ENCODE results near the gene PTPRN2. TPM values are rescaled to one million over a fixed set of nuclear protein-coding genes. Genes with fewer than 3 reads are reported as not detected.

Gene PTPRN2
- total RNA-seq, 1 donor from 2014 or later = 15.4 TPM

- Mint-ChIP-seq H3K9me3 (peaks cover 16% of the 10 kb centered on the region), H3K4me3 (no peak overlapping the region), H3K36me3 (peaks cover 4% of the 10 kb centered on the region), H3K4me1 (ENCODE audit: unreplicated experiment) (peaks cover 4% of the 10 kb centered on the region), H3K27me3 (peaks cover 26% of the 10 kb centered on the region), H3K27ac (no peak overlapping the region)
- TF ChIP-seq, protein P1, sequence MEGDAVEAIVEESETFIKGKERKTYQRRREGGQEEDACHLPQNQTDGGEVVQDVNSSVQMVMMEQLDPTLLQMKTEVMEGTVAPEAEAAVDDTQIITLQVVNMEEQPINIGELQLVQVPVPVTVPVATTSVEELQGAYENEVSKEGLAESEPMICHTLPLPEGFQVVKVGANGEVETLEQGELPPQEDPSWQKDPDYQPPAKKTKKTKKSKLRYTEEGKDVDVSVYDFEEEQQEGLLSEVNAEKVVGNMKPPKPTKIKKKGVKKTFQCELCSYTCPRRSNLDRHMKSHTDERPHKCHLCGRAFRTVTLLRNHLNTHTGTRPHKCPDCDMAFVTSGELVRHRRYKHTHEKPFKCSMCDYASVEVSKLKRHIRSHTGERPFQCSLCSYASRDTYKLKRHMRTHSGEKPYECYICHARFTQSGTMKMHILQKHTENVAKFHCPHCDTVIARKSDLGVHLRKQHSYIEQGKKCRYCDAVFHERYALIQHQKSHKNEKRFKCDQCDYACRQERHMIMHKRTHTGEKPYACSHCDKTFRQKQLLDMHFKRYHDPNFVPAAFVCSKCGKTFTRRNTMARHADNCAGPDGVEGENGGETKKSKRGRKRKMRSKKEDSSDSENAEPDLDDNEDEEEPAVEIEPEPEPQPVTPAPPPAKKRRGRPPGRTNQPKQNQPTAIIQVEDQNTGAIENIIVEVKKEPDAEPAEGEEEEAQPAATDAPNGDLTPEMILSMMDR (conservative IDR thresholded peaks at IDR 0.05) = no peak
- no peak for DNase-seq (ENCODE audit: extremely low spot score, unreplicated experiment)
These were observed 820.0 kb downstream of the PTPRN2 start for GRCh38 chr7:157767506-157768197.

DNA sequence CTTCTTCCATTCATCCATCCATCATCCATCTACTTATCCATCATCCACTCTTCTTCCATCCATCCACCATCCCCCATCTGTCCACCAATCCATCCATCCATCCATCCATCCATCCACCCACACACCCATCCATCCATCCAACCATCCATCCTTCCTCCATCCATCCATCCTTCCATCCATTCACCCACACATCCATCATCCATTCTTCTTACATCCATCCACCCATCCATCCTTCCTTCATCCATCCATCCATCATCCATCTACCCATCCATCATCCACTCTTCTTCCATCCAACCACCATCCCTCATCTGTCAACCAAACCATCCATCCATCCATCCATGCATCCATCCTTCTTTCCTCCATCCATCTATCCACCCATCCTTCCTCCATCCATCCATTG lies 821.5 kb downstream of the PTPRN2 start:
- TF ChIP-seq, protein P1 (conservative IDR thresholded peaks at IDR 0.05) = no peak
- Mint-ChIP-seq H3K4me1 (ENCODE audit: unreplicated experiment) (peaks cover 4% of the 10 kb centered on the region), H3K27ac (no peak overlapping the region), H3K4me3 (no peak overlapping the region), H3K27me3 (peaks cover 19% of the 10 kb centered on the region), H3K9me3 (peaks cover 8% of the 10 kb centered on the region), H3K36me3 (no peaks in the 10 kb centered on the region)
- no peak for DNase-seq (ENCODE audit: extremely low spot score, unreplicated experiment)

DNA sequence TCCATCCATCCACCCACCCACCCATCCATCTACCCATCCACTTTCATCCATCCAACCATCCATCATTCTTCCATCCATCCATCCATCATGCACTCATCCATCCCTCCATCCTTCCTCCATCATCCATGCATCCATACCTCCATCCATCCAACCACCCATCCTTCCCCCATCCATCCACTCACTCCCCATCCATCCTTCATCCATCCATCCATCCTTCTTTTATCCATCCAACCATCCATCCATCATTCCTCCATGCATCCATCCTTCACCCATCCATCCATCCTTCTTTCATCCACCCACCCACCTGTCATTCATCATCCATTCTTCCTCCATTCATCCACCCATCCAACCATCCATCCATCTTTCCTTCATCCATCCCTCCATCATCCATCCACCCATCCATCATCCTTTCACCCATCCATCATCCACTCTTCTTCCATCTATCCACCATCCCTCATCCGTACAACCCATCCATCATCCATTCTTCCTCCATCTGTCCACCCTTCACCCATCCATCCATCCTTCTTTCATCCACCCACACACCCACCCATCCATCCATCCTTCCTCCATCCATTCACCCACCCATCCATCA lies 822.6 kb downstream of the PTPRN2 start:
- Mint-ChIP-seq H3K4me3 (no peak overlapping the region), H3K27ac (no peak overlapping the region), H3K4me1 (ENCODE audit: unreplicated experiment) (peaks cover 4% of the 10 kb centered on the region), H3K27me3 (peaks cover 19% of the 10 kb centered on the region), H3K36me3 (no peaks in the 10 kb centered on the region), H3K9me3 (peaks cover 8% of the 10 kb centered on the region)
- TF ChIP-seq, protein P1 (conservative IDR thresholded peaks at IDR 0.05) = no peak
- DNase-seq (ENCODE audit: extremely low spot score, unreplicated experiment) = no peak

- Mint-ChIP-seq H3K4me1 (ENCODE audit: unreplicated experiment) (peaks cover 4% of the 10 kb centered on the region), H3K27me3 (peaks cover 18% of the 10 kb centered on the region), H3K36me3 (no peaks in the 10 kb centered on the region), H3K27ac (no peak overlapping the region), H3K4me3 (no peak overlapping the region), H3K9me3 (peaks cover 8% of the 10 kb centered on the region)
- TF ChIP-seq, protein P1 (conservative IDR thresholded peaks at IDR 0.05) = no peak
- DNase-seq (ENCODE audit: extremely low spot score, unreplicated experiment) = no peak
These were observed 823.4 kb downstream of the PTPRN2 start for GRCh38 chr7:157764193-157764592.

DNA sequence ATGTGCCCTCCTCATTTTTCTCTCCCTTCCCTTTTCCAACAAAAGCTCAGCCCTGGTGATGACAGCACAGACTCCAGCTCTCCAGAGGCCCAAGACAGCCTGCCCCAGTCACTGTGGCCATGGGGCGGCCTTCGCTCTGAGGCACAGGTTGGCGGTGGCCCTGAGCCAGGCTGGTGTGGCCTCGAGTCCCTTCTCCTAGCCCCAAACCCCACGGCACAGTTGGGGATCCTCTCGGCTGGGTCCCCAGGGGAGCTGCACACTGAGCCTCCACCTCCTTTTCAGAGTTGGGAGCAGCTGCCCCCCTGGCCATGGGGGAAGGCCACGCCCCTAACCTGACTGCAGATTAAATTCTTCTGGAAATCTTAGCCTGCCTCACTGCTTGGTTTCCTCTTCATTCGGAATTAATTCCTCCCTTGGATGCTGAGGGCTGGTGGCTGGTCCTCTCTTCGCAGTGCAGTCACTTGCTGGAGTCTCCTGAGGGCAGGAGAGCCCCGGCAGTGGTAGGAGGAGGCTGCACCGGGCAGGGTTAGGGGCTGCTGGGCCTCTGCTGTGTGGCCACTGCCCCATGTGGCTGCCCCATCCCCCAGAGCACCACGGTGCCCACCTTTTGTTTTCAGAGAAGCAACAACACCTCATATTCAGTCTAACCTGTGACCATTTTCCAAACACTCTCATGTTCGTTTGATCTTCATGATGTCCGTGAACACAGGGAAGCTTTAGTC lies 824.2 kb downstream of the PTPRN2 start:
- H3K4me3 Mint-ChIP-seq = no peak overlapping the region
- H3K9me3 Mint-ChIP-seq = peaks cover 8% of the 10 kb centered on the region
- H3K27me3 Mint-ChIP-seq = peaks cover 11% of the 10 kb centered on the region
- no peaks in the 10 kb centered on the region for H3K36me3 Mint-ChIP-seq
- no peak overlapping the region for H3K27ac Mint-ChIP-seq
- TF ChIP-seq, protein P1 (conservative IDR thresholded peaks at IDR 0.05) = no peak
- no peaks in the 10 kb centered on the region for H3K4me1 Mint-ChIP-seq (ENCODE audit: unreplicated experiment)
- no peak for DNase-seq (ENCODE audit: extremely low spot score, unreplicated experiment)

Data from type B pancreatic cell (in vitro differentiated cells).